ENCODE measurements around the gene TMC7. TPM values are rescaled to one million over a fixed set of nuclear protein-coding genes. Genes with fewer than 3 reads are reported as not detected.

The TMC7 gene
- total RNA-seq (5.9 and 6.5 TPM in 2 replicates), polyA plus RNA-seq (4.4 and 5.7 TPM in 2 replicates)

DNA sequence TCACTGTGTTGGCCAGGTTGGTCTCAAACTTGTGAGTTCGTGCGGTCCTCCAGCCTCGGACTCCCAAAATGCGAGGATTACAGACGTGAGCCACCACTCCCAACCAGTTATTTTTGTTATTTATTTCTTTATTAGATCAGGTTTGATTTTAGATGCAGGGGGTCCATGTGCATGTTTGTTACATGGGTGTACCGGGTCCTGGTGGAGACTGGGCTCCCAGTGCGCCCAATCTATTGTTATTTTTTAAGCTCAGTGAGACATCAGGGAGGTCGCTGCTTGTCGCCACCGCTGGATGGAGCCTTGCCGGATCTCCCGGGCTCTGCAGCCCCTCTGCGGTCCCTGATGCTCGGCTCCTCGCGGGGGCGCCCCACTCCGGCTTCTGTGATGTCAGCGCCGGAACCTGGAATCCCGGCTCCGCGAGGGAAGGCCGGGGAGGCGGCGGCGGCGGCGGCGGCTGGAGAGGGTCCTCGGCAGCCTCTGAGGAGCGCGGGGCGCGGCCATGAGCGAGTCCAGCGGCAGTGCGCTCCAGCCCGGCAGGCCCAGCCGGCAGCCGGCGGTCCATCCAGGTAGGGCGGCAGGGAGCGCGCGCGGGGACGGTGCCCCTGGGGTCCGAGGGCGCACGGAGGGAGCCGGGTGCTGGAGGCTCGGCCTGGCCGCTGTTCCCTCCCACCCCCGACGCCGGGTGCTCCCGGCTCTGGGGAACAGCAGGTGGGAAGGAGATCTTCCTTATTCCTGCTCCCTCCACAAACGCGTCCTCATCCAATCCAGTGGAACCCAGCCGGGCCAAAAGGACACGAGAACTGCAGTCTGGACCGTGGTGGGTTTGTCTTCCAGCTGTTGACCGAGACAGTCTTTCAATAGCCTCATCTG, at the start of gene TMC7:
Gene TMC7, plus strand, starts transcription at position 370 of the 870 bp plus-strand sequence. Its CDS starts 130 bp downstream, at position 500.
- DNase-seq (ENCODE audit: low spot score) = peak; percentile 95
- H3K27me3 ChIP-seq = no peaks in the 10 kb centered on the region

DNA sequence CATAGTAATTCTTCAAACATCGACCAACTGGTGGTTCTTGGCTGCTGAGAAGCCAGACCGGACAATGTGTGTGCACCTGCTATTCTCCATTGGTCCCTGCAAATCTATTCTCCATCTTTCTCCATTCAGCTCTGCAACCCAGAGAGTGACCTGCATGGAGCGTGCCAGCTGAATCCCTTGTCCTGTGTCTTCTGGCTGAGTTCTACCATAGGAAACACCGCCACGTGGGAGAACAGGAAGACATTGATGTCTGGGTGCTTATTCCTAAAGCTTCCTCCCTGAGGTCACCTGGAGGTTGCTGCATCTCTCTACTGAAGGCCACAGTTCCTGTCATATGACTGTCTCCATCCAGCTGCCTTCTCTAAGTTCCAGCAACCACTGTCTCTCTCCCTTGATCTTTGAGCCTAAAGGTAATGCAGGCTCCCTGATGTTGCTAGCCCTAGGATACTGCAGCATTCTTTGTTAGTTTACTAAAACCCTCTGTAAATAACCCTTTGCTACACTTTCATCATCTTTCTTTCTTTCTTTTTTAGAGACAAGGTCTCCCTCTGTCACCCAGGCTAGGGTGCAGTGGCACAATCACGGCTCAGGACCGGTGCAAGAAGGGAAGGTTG, 46.9 kb upstream of the TMC7 start:
- Histone ChIP-seq H3K9me3 (ENCODE audit: low read depth) (no peaks in the 10 kb centered on the region), H3K36me3 (replicated peaks; ENCODE audit: insufficient read depth, low read depth) (no peaks in the 10 kb centered on the region), H3K4me2 (no peak overlapping the region), H4K20me1 (ENCODE audit: insufficient read depth, poor library complexity, severe bottlenecking) (no peaks in the 10 kb centered on the region), H2AFZ (no peak overlapping the region), H3K27me3 (no peaks in the 10 kb centered on the region), H3K27ac (no peak overlapping the region), H3K4me1 (ENCODE audit: insufficient read depth) (no peaks in the 10 kb centered on the region), H3K79me2 (no peaks in the 10 kb centered on the region), H3K4me3 (no peak overlapping the region), H3K9me2 (replicated peaks; ENCODE audit: insufficient read depth) (no peaks in the 10 kb centered on the region)
- WGBS (ENCODE audit: low lambda C conversion rate, missing lambda C conversion rate) = 89% methylated on average over 7 of the region's 7 CpGs
- no peak for TF ChIP-seq EZH2 (IDR thresholded peaks at IDR 0.05; ENCODE audit: borderline replicate concordance)
- TF ChIP-seq, protein P1, sequence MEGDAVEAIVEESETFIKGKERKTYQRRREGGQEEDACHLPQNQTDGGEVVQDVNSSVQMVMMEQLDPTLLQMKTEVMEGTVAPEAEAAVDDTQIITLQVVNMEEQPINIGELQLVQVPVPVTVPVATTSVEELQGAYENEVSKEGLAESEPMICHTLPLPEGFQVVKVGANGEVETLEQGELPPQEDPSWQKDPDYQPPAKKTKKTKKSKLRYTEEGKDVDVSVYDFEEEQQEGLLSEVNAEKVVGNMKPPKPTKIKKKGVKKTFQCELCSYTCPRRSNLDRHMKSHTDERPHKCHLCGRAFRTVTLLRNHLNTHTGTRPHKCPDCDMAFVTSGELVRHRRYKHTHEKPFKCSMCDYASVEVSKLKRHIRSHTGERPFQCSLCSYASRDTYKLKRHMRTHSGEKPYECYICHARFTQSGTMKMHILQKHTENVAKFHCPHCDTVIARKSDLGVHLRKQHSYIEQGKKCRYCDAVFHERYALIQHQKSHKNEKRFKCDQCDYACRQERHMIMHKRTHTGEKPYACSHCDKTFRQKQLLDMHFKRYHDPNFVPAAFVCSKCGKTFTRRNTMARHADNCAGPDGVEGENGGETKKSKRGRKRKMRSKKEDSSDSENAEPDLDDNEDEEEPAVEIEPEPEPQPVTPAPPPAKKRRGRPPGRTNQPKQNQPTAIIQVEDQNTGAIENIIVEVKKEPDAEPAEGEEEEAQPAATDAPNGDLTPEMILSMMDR (IDR thresholded peaks at IDR 0.05; ENCODE audit: poor library complexity) = no peak
- TF ChIP-seq EZH2phosphoT487 (IDR thresholded peaks at IDR 0.05; ENCODE audit: low read depth, severe bottlenecking, unreplicated experiment) = no peak
- no peak for DNase-seq (ENCODE audit: low spot score)

More for the DNA sequence above, at the start of gene TMC7:
- Histone ChIP-seq H3K27ac (peak within 1 kb of the TSS; percentile 81), H3K9me2 (replicated peaks; ENCODE audit: insufficient read depth) (no peaks in the 10 kb centered on the region), H3K4me1 (ENCODE audit: insufficient read depth) (no peaks in the 10 kb centered on the region), H3K36me3 (replicated peaks; ENCODE audit: insufficient read depth, low read depth) (no peaks in the 10 kb centered on the region), H3K4me3 (peak within 1 kb of the TSS; percentile 45), H2AFZ (peak within 1 kb of the TSS; percentile 79), H4K20me1 (ENCODE audit: insufficient read depth, poor library complexity, severe bottlenecking) (no peaks in the 10 kb centered on the region), H3K4me2 (peak within 1 kb of the TSS; percentile 84), H3K9me3 (ENCODE audit: low read depth) (no peaks in the 10 kb centered on the region), H3K79me2 (no peaks in the 10 kb centered on the region)
- WGBS (ENCODE audit: low lambda C conversion rate, missing lambda C conversion rate) = 11% methylated on average over 43 of the region's 64 CpGs
- no peak for TF ChIP-seq EZH2 (IDR thresholded peaks at IDR 0.05; ENCODE audit: borderline replicate concordance)
- TF ChIP-seq, protein P1 (IDR thresholded peaks at IDR 0.05; ENCODE audit: poor library complexity) = peak; percentile 97

DNA sequence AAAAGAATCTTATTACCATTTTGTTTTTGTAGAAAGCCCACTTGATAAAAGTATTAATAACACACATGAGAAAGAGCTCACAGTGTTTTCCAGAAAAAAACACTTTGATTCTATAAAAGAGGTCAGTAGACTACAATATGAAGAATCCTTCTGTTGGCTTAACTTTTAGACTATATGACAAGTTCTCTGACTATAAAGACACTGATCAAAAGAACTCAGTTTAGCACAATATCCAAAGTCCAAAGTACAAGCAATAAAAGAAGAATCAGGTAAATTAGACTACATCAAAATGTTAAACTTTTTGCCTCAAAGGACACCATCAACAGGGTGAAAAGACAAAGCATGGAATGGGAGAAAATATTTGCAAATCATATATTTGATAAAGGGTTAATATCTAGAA, 46.3 kb upstream of the TMC7 start:
- H3K27ac ChIP-seq = no peak overlapping the region
- no peaks in the 10 kb centered on the region for H3K9me3 ChIP-seq (ENCODE audit: low read depth)
- no peaks in the 10 kb centered on the region for H3K4me1 ChIP-seq (ENCODE audit: insufficient read depth)
- H3K79me2 ChIP-seq = no peaks in the 10 kb centered on the region
- H3K27me3 ChIP-seq = no peaks in the 10 kb centered on the region
- H4K20me1 ChIP-seq (ENCODE audit: insufficient read depth, poor library complexity, severe bottlenecking) = no peaks in the 10 kb centered on the region
- H3K4me2 ChIP-seq = no peak overlapping the region
- H3K4me3 ChIP-seq = no peak overlapping the region
- DNase-seq (ENCODE audit: low spot score) = no peak
- no peaks in the 10 kb centered on the region for H3K36me3 ChIP-seq (replicated peaks; ENCODE audit: insufficient read depth, low read depth)
- no peak for TF ChIP-seq EZH2 (IDR thresholded peaks at IDR 0.05; ENCODE audit: borderline replicate concordance)
- TF ChIP-seq, protein P1 (IDR thresholded peaks at IDR 0.05; ENCODE audit: poor library complexity) = no peak
- no peak for TF ChIP-seq EZH2phosphoT487 (IDR thresholded peaks at IDR 0.05; ENCODE audit: low read depth, severe bottlenecking, unreplicated experiment)
- no peaks in the 10 kb centered on the region for H3K9me2 ChIP-seq (replicated peaks; ENCODE audit: insufficient read depth)
- H2AFZ ChIP-seq = no peak overlapping the region

All from hepatocyte (in vitro differentiated cells).